Measurements from ENCODE around the gene KRTAP10-4. TPM values are rescaled to one million over a fixed set of nuclear protein-coding genes. Genes with fewer than 3 reads are reported as not detected.
"Not testable (repeated sequence)": the region's sequence is repeated elsewhere in the genome, so short reads cannot be mapped to it uniquely, and the experiment has no call there.

Gene KRTAP10-4
- total and polyA plus RNA-seq, 2 experiments from 2014 or later, result 0.16 TPM; not detected in 1

DNA sequence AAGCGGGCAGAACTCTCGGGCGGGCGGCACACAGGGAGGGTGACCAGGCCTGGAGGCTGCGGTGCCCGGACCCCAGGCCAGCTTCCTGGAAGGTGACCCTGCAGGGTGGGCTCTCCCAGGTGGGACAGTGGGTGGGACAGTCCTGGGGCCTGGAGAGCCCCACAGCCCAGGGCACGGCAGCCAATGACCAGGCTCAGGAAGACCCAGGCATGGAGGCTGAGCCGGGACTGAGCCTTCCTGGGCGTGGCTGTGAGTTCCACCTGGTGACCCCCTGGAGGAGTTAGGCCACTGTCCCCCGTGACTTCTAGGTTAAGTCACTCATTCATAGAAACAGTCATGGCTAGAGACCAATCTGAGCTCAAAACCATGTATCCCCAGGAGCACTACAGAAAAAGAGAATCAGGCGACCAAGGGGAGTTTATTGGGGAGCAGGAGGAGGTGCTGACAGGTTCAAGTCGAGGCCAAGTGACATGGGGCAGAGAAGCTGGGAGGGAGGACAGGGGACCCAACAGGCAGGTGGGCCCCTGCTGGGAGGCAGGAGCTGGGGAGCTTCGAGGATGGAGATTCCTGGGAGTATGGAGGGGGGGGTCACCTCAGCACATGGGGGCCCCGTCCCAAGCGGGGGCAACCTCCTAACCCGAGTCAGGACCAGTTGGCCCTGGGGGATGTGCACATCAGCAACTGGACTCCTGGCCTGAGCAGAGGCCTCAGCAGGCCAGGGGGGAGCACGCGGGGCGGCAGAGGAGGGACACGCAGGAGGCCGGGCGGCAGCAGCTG, 5.7 kb downstream of the KRTAP10-4 start:
- no peak overlapping the region for H3K4me3 ChIP-seq
- TF ChIP-seq, protein P1, sequence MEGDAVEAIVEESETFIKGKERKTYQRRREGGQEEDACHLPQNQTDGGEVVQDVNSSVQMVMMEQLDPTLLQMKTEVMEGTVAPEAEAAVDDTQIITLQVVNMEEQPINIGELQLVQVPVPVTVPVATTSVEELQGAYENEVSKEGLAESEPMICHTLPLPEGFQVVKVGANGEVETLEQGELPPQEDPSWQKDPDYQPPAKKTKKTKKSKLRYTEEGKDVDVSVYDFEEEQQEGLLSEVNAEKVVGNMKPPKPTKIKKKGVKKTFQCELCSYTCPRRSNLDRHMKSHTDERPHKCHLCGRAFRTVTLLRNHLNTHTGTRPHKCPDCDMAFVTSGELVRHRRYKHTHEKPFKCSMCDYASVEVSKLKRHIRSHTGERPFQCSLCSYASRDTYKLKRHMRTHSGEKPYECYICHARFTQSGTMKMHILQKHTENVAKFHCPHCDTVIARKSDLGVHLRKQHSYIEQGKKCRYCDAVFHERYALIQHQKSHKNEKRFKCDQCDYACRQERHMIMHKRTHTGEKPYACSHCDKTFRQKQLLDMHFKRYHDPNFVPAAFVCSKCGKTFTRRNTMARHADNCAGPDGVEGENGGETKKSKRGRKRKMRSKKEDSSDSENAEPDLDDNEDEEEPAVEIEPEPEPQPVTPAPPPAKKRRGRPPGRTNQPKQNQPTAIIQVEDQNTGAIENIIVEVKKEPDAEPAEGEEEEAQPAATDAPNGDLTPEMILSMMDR (IDR thresholded peaks at IDR 0.05; ENCODE audit: low read depth, low read length), result no peak
- H3K4me1 ChIP-seq (ENCODE audit: low read depth), result peaks cover 13% of the 10 kb centered on the region
- H3K27me3 ChIP-seq, result no peaks in the 10 kb centered on the region
- H3K36me3 ChIP-seq, result no peaks in the 10 kb centered on the region
- no peak for DNase-seq (ENCODE audit: low read depth in 1 of 2, low spot score in 1 of 2)
- no peak overlapping the region for H3K27ac ChIP-seq
- no peaks in the 10 kb centered on the region for H3K9me3 ChIP-seq (ENCODE audit: low read depth)

DNA sequence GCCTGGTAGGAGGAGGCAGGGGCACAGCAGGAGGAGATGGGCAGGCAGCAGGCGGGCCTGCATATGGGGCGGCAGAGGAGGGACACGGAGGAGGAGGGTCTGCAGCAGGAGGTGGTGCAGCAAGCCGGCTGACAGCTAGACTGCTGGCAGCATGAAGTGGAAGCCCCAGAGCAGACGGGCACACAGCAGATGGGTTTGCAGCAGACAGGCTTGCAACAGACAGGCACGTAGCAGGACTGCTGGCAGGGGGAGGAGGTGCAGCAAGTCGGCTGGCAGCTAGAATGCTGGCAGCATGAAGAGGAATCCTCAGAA, 6.3 kb downstream of the KRTAP10-4 start:
- no peak for DNase-seq (ENCODE audit: low read depth in 1 of 2, low spot score in 1 of 2)
- no peaks in the 10 kb centered on the region for H3K9me3 ChIP-seq (ENCODE audit: low read depth)
- H3K27ac ChIP-seq, result no peak overlapping the region
- TF ChIP-seq, protein P1 (IDR thresholded peaks at IDR 0.05; ENCODE audit: low read depth, low read length), result no peak
- no peaks in the 10 kb centered on the region for H3K27me3 ChIP-seq
- no peak overlapping the region for H3K4me3 ChIP-seq
- peaks cover 13% of the 10 kb centered on the region for H3K4me1 ChIP-seq (ENCODE audit: low read depth)
- no peaks in the 10 kb centered on the region for H3K36me3 ChIP-seq

DNA sequence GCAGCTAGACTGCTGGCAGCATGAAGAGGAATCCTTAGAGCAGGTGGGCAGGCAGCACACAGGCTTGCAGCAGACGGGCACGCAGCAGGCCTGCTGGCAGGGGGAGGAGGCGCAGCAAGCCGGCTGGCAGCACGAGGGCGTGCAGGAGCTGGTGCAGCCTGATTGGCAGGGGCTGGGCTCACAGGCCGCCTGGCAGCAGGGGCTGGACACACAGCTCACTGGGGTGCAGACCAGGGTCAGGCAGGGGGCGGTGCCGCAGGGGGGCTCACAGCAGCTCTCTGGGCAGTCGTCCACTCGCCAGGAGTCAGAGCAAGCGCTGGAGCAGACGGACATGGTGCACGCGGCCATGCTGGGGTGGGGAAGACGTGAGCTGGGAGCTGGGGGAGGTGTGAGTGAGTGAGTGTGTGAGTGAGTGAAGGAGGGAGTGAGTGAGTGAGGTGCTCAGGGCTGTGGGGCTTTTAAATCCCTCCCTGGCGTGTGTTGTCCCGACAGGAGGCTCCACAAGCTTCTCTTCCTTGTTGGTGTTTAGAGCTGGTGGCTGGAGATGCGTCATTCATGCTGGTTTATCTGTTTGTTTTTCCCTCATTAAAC, 6.8 kb downstream of the KRTAP10-4 start, which contains the start of gene KRTAP10-5:
TSS of gene KRTAP10-5 (minus strand) at position 374 of the 591 bp plus-strand sequence. CDS start at position 348, 26 bp downstream.
- not testable (repeated sequence) for H3K4me3 ChIP-seq; H3K36me3 ChIP-seq; H3K27me3 ChIP-seq; H3K9me3 ChIP-seq (ENCODE audit: low read depth); DNase-seq (ENCODE audit: low read depth in 1 of 2, low spot score in 1 of 2); H3K27ac ChIP-seq
- peaks cover 13% of the 10 kb centered on the region for H3K4me1 ChIP-seq (ENCODE audit: low read depth)

DNA sequence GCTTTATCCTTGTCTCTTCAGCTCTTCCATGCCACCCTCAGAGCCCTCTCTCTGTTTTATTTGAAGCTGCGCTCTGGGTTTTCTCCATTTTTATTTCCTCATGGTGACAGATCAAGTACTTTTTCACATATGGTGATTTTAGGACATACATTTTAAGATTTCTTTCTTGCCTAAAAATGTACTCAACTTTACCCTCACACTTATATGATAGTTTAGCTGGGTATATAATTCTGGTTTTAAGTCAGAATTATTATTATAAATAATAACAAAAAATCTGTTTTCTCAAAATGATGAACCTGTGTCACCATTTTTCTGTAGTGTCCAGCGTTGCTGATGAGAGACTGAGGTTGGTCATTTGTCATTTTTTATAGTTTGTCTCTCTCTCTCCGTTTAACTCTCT, 7.6 kb downstream of the KRTAP10-4 start:
- DNase-seq (ENCODE audit: low read depth in 1 of 2, low spot score in 1 of 2), result no peak
- no peaks in the 10 kb centered on the region for H3K27me3 ChIP-seq
- no peaks in the 10 kb centered on the region for H3K36me3 ChIP-seq
- H3K9me3 ChIP-seq (ENCODE audit: low read depth), result no peaks in the 10 kb centered on the region
- H3K4me3 ChIP-seq, result no peak overlapping the region
- H3K27ac ChIP-seq, result no peak overlapping the region
- H3K4me1 ChIP-seq (ENCODE audit: low read depth), result peaks cover 13% of the 10 kb centered on the region
- TF ChIP-seq, protein P1 (IDR thresholded peaks at IDR 0.05; ENCODE audit: low read depth, low read length), result no peak

DNA sequence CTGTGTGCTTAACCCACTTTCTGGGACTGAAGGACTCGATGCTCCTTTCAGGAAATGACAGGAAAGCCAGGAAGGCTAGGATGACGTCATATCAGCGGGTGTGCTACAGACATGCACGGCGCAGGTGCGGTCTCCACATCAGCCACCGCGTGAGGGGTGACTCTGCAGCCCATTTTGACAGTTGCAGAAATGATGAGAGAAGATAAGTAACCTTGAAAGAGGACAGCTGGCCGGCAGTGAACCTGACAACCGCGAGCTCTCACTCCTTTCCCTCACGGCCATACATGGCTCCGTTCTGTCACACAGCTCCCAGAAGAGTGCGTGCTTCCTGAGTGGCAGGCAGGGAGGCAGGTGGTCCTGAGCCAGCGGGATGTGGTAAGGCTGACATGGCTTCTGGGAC, 8.5 kb downstream of the KRTAP10-4 start:
- TF ChIP-seq, protein P1 (IDR thresholded peaks at IDR 0.05; ENCODE audit: low read depth, low read length), result no peak

More for the DNA sequence above, 8.5 kb downstream of the KRTAP10-4 start:
- Histone ChIP-seq H3K36me3 (no peaks in the 10 kb centered on the region), H3K4me3 (no peak overlapping the region), H3K27me3 (no peaks in the 10 kb centered on the region), H3K4me1 (ENCODE audit: low read depth) (peaks cover 13% of the 10 kb centered on the region), H3K27ac (no peak overlapping the region), H3K9me3 (ENCODE audit: low read depth) (no peaks in the 10 kb centered on the region)
- DNase-seq (ENCODE audit: low read depth in 1 of 2, low spot score in 1 of 2), result no peak
